Stimulated activated naive CD8-positive, alpha-beta T cell treated with anti-CD3 and anti-CD28 coated beads, Interleukin-15, Interleukin-2, amounts not matched to agents 100 U/mL and 50 U/mL, for 24 hours (primary cell): ENCODE data around the gene PARD3.
"Not testable (repeated sequence)": the region's sequence is repeated elsewhere in the genome, so short reads cannot be mapped to it uniquely, and the experiment has no call there.

Source experiments
- ATAC-seq: fragments of 150-1000 bp; cut with Tn5 transposase; one replicate; pipeline ENCODE4 v1.10.0; 2021
- DNase-seq: peaks from one replicate; pipeline ENCODE4 v3.0.0; 2021

PARD3 gene

DNA sequence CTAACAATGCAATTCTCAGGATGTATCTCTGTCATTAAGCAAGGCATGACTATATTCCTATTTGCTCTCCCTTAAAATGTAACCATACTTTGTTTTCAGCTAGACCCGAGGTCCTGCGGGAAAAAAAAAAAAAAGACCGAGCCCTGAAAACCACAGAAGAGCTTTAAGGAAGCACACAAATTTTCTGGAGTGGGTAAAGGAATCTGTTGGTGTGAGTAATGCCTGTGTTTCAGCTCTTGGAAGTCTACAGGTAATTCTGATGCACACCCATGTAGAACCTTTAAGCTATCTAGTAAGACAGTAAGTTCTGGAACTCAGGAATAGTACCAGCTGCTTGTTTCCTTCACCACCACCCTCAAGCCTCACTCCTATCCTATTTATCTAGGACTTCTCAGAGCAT is 351.1 kb downstream of the PARD3 start:
- DNase-seq (no peak), ATAC-seq (no peak)

DNA sequence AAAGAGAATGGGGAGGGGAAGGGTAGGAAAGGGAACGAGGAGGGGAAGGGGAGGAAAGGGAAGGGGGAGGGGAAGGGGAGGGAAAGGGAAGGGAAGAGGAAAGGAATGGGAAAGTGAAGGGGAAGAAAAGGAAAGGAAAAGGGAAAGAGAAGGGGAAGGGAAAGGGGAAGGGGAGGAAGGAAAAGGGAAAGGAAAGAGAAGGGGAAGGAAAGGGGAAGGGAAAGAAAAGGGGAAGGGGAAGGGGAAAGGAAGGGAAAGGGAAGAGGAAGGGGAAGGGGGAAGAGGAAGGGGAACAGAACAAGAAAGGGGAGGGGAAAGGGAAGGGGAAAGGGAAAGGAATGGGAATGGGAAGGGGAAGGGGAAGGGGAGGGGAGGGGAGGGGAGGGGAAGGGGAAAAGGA is 352.1 kb downstream of the PARD3 start:
- ATAC-seq (no peak), DNase-seq (no peak)

- ATAC-seq = no peak
- no peak for DNase-seq
Measured at GRCh38 chr10:34462056-34462455, 353.0 kb downstream of the PARD3 start.

- no peak for ATAC-seq
- DNase-seq = no peak
Measured at GRCh38 chr10:34454590-34455261, 360.4 kb downstream of the PARD3 start.

DNA sequence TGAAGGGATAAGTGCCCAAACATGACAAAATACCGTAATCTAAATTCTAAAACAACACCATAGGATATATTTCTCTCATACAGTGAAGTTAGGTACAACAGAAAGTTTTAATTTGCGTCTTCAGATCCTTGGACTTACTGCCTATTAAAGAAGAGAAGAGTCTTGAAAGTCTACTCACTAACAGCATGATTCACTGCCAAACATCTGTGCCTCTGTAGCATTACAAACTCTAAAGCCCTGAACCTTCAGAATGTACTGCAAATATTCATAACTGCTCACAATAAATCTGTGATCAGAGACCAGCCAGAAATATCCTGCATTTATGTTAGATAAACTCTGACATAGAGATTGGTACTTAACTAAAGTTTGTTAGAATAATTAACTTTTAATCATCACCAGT is 365.3 kb downstream of the PARD3 start:
- ATAC-seq (no peak), DNase-seq (no peak)

GRCh38 chr10:34446049-34446448 is 369.0 kb downstream of the PARD3 start:
- no peak for DNase-seq
- no peak for ATAC-seq

GRCh38 chr10:34444223-34445183 is 370.6 kb downstream of the PARD3 start:
- no peak for DNase-seq
- ATAC-seq = no peak

GRCh38 chr10:34439386-34439785 is 375.7 kb downstream of the PARD3 start:
- ATAC-seq, DNase-seq: not testable (repeated sequence)

- DNase-seq = no peak
Measured at GRCh38 chr10:34438741-34439140, 376.4 kb downstream of the PARD3 start.

GRCh38 chr10:34437906-34438305 is 377.2 kb downstream of the PARD3 start:
- ATAC-seq (no peak), DNase-seq (no peak)

More at GRCh38 chr10:34438741-34439140, 376.4 kb downstream of the PARD3 start:
- ATAC-seq = no peak

DNA sequence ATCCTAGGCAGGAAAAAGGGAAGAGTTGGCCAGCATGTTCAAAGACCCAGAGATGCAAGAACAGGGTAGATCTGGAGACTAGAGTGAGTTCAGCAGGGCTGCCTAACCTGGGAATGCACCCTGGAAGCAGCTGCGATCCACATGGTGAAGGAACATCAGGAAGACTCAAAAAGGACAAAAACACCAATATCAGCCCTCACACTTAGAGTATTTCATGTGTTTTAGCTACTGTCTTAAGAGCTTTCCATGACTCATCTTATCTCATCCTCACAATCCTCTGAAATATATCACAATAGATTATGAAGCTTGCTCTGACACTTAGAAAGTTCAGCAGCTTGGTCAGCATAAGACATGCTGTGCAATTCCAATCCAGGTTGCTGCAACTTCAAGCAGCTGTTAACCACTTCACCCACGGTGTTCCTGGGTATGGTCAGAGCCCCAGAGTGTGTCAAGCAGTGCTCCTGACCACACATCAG is 380.9 kb downstream of the PARD3 start:
- ATAC-seq (no peak), DNase-seq (no peak)

DNA sequence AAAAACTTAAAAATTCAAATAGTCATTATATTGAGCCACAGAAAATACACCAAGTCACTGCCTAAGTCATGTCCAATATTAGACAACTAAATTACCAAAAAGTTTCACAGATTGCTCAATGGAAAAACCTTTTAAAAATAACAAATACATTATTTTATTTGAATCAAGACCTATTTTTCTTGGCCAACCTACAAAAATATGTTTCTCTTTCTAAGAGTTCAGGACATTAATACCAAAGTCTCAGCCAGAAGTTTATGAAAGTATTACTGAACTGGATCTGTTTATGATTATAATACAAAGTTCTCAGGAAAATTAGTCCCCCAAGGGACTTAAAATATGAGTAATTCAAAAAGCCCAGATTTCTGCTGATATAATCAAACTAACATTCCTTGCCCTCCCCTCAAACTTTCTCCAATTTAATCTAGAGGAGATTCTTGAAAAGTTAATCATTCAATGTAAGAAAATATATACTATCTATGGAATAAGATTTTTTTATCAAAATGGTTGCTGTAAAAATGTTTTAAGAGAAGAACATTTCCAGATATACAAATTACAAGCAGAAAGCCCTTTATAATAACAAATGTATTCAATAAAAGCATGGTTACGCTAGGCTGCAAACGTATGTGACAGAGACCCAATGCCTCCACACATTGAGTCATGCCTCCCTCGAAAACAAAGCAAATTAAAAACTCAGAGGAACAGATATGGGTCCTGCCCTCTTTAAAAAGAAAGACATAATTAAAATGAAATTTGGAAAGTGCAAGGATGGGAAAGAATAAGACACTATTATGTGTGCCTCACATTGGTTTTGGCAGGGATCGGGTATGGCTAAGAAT is 381.6 kb downstream of the PARD3 start:
- ATAC-seq (no peak), DNase-seq (no peak)

DNA sequence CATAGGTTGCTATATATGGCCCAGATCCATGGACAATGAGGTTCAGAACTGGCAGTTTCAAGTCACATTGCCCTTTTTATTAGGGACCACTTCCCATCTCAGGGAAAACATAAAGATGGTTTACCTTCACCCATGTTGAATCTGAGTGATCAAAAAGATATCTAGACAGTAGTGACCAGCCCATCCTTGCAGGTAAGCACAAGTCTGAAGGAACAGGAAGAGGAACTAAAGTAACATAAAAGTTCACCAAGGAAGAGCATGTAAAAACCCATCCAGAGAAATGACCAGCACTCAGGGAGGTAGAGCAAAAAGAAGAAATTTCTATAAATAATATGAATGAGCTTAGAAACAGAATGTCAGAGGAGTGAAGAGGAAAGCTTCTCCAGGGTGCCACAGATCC is 382.5 kb downstream of the PARD3 start:
- DNase-seq (no peak), ATAC-seq (no peak)

DNA sequence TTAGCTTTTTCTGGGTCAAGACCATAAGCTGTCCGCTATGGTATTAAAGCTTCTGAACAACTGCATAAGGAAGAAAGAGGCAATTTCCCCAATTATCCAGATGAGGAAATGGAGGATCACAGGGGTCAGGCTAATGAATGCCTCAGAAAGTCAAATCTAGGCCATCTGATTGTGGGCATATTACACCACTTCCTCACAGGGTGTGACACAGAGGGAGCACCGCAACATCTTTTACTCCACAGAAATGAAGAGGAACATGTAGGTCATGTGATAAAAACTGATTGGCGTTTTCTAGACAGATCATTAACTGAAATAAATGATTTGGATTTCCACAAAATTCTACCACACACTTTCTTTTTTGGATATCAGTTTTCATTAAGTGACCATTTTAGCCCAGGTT is 384.4 kb downstream of the PARD3 start:
- DNase-seq (no peak), ATAC-seq (no peak)

DNA sequence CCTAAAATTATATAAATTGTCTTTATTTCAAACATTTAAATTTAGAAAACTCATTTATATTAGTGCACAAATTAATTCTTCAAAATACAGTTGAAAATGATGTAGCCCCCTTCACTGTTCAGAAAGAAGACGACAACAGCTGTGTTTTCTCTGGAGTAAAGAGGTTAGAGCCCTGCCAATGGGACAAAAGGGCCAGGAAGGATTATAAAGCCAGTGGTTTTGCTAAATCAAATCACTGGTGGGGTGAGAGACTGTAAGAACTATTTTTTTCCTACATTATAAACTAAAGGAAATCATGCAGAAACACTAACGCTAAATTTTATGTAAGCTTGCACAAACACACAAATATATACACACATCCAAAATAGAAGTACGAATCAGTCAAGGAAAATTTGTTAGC is 386.6 kb downstream of the PARD3 start:
- no peak for ATAC-seq
- DNase-seq = no peak

GRCh38 chr10:34427911-34428216 is 387.2 kb downstream of the PARD3 start:
- ATAC-seq (no peak), DNase-seq (no peak)

DNA sequence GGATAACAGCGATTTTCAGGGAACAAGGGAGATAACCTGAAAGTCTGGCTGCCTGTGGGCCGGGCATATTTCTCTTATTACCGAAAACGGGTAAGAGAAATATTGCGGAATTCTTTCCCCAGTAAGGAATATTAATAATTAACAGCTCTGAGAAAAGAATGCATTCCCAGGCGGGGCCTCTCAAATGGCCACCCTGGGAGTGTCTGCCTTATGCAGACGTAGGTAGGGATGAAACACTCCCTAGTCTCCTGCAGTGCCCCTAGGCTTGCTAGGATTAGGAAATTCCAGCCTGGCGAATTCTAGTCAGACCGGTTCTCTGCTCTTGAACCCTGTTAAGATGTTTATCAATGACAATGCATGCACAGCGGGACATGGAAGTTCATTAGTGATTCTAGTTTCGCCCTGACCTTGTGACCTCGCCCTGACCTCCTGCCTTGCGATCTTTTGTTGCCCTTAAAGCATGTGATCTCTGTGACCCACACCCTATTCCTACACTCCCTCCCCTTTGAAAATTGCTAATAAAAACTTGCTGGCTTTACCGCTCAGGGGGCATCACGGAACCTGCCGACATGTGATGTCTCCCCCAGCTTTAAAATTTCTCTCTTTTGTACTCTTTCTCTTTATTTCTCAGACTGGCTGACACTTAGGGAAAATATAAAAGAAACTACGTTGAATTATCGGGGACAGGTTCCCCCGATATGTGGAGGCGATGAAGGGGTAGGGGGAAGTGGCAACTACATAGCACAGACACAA is 387.8 kb downstream of the PARD3 start:
- not testable (repeated sequence) for ATAC-seq, DNase-seq

DNA sequence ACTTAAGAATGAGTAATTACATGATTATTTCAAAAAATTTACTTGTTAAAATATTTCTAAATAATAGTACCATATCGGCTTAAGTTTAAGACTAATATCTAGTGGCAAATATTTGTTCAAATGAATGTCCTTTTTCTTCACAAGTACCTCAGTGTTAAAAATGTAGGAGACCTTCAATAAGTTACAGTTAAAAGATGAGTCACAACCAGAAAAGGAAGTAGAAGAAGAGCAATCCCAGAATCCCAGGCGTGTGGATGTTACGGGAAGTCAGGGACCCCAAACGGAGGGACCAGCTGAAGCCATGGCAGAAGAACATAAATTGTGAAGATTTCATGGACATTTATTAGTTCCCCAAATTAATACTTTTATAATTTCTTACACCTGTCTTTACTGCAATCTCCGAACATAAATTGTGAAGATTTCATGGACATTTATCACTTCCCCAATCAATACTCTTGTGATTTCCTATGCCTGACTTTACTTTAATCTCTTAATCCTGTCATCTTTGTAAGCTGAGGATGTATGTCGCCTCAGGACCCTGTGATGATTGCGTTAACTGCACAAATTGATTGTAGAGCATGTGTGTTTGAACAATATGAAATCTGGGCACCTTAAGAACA is 388.4 kb downstream of the PARD3 start:
- ATAC-seq, DNase-seq: not testable (repeated sequence)

GRCh38 chr10:34426041-34426440 is 389.1 kb downstream of the PARD3 start:
- no peak for DNase-seq
- no peak for ATAC-seq

DNA sequence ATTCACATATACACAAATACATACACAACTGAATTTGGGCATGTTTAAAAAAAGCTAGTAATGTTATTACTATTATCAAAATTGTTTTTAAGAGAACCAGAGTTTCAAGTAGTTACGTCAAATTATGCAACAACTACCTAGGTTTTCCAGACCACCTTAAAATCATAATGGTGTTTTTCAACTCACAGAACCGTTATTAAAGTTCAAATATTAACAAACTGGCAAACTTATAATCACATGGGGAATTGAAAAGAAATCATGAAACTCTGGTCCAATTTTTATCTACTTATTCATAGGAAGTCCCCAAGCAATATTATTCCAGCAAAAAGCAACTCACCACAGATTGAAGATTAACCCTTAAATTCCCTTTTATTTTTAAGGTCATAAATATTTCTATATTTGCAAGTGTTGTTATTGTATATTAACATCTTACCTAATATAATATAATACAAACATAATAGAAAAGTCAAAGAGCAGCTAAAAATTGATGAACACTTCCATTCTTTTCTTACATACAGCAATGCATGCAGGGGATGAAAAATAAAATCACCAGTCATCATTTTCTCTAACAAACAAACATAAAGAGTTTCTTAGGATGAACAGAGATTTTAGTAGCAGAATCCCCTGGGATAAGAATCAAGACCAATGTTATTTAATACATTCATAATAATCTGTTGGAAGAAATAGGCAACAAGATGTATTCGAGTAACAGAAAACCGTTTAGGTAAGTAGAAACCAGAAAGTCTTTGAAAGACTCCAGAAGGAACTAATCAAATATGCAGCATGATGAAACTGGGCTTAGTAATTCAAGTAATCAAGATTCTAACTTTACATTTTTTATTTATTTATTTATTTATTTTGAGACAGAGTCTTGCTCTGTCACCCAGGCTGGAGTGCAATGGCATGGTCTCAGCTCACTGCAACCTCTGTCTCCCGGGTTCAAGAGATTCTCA is 391.1 kb downstream of the PARD3 start:
- ATAC-seq (no peak), DNase-seq (no peak)
